ENCODE data around the gene CATSPER3.

CATSPER3 gene

DNA sequence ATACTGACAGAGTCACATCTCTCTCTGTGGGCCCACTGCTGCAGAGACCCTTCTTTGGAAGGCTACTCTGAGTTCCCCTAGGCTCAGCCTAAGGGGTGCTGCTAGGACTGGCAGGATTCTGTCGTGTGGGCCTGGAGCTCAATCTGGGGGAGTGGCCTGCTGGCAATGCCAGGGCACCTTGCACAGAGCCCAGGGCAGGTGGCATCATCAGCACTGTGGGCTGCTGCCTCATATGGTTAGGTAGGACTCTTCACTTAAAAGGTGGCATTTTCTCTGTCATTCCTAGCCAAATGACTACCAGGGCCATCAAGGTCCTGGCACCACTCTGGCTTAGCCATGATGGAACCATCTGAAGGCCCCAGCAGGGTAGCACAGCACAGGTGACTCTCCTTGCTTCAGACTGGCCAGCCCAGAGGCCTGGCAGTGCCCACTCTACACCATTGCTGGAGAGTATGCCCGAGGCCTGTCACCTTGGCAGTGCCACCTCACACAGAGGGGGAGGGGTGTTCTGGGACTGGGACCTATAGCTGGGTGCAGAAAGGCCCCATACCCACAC lies 44.4 kb downstream of the CATSPER3 start:
- no peak for DNase-seq

DNA sequence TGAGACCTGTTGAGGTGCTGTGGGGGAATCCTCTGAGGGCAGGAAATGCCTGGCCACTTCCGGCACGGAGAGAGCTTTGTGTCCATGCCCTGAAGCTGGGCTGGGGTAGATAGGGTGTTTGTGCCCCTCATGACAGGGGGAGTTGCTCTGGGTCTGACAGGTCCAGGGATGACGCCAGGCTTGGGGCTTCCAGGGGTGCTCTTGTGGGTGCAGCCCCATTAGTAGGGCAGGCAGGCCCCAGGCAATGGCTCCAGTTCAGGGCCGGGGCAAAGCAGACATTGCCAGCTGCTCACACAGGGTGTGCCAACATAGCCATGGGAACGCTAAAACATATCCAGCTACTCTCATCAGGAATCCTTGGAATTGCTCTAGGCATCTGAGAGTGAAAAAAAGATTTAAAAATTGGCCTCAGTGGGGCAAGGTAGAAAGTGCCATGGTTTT lies 45.3 kb downstream of the CATSPER3 start:
- no peak for DNase-seq

DNA sequence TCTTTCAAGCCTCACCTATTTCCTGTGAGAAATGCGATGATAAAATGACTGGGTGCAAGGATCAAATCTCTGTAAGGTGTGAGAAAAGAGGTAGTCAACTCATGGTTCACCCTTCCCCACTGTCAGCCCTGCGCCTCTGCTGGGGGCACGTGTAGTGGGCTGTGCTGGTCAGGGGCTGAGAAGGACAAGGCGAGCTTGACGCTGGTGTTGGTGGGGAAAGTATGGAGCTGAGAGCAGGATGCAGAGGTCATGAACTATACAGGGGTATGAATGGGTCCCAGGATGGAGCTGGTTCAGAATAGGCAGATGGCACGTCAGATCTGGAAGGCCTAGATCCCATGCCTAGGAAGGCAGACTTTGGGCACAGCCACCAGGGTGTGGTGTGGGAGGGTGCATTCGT lies 45.7 kb downstream of the CATSPER3 start:
- DNase-seq: no peak

DNA sequence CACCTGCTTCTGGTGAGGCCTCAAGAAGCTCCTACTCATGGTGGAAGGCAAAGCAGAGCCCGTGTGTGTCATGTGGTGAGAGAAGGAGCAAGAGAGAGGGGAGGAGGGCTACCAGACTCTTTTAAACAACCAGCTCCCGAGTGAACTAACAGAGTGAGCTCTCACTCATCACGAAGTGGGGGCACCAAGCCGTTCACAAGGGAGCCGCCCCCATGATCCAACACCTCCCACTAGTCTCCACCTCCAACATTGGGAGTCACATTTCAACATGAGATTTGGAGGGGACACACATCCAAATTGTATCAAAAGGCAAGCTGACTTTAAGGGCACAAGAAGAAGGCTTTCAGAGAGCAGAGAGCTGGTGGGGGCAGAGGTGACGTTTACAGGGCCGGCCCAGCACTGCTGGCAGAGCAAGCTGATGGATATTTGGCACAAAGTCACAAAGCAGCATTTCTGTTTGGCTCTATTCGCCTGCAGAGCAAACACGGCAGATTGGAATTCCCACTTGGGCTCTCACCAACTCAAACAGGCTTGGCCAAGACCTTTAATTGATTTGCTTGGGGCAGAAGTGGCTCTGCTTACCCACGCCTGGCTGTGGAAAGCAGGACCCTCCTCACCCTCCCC lies 46.4 kb downstream of the CATSPER3 start:
- no peak for DNase-seq

DNA sequence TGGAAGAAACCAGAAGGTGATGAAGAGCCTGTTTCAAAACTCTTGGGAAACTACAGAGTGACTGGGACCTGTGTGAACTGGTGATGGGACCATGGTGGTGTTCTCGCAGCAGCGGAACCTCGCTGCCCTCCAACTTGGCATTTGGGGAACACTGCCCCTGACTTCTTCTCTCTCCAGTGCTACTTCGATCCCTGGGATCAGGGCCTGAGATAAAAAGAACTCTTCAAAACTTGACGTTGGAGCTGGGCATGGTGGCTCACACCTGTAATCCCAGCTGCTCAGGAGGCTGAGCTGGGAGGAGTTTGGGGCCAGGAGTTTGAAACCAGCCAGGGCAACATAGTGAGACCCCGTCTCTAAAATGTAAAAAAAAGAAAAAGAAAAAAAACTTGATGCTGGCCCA lies 48.2 kb downstream of the CATSPER3 start:
- no peak for DNase-seq

DNA sequence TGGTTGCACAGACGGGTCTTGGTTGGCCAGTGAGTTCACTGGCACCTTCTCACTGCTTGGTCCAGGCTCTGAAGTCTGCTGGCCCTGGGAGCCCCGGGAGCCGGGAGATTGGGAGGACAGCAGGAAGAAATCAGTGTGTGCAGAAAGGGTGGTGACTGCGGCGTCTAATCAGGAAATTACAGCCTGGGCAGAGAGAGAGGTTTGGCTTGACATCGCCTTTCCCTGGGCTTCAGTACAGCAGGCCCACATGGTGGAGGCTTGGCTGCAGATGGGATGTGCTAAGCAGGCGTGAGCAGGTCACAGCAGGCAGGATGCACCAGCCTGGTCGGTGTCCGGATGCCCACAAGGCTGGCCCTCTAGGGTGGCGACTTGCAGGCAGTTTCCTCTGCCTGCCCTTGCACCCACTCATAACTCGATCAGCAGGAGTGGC lies 49.2 kb downstream of the CATSPER3 start:
- DNase-seq: no peak

DNA sequence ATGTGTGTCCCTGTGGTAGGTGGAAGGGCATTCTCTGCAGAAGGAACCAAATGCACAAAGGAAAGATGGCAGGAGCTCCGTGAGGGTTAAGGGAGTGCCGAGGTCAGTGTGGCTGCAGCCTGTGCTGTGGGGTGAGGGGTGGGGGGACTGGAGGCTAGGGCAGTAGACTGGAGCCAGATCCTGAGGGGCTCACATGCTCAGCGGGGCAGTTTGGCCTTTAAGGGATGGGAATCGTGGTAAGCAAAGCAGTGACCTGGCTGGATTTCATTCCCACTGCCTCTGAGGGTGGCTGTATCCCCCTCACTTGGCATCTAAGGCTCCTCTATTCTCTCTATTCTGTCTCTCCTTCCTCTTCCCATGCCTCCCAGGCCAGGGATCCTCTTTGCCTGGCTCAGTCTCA lies 50.8 kb downstream of the CATSPER3 start:
- DNase-seq: no peak

DNA sequence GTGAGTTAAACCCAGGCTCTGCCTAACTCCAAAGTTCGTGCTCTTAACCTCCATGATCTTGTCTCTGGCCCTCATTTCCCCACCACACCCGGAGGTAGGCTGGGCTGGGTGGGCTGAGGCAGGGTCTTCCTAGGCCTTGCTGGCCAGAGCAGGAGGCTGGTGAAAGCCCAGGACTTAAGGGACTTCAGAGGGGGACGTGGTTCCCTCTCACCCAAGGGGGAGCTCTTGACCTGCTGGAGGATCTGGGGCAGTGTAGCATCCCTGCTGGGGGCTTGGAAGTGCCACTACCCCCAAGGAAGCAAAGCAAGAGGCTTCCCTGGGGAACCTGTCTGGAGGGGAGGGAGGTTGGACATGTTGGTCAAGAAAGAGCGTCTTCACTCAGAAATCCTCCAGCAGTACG lies 51.6 kb downstream of the CATSPER3 start:
- no peak for DNase-seq

DNA sequence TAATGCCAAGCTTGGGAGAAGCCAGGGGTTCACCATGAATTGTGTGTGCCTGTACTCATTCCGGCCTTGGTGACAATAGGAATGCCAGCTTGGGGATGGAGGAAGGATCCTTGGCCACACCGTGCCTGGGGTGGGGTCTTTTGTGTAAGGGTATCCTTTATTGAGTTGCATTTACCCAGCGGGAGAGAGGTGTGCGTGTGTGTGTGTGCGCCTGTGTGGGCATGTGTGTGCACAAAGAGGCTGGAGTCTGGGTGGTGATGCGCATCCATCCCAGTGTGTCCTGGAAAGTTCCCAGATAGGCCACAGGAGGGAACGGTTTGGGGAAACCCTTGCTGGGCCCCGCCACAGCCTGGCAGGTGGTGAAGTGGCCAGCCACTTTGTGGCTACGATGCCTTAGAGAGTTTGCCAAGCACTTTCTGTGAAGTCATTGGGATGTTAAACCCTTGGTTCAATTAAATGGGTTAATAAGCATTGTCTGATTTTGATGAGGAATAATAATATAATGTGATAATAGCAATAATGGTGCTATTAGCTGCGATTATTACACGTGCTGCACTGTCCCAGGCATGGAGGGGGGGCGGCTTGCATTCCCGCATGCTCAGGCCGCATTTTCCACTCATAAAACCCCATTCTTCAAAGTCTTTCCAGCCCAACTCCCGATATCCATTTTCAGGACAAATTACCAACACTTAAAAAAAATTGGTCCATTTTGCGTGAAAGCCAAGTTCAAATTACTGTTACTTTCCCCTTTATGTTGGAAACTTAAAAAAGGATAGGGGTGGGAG lies 52.6 kb downstream of the CATSPER3 start:
- DNase-seq: no peak

DNA sequence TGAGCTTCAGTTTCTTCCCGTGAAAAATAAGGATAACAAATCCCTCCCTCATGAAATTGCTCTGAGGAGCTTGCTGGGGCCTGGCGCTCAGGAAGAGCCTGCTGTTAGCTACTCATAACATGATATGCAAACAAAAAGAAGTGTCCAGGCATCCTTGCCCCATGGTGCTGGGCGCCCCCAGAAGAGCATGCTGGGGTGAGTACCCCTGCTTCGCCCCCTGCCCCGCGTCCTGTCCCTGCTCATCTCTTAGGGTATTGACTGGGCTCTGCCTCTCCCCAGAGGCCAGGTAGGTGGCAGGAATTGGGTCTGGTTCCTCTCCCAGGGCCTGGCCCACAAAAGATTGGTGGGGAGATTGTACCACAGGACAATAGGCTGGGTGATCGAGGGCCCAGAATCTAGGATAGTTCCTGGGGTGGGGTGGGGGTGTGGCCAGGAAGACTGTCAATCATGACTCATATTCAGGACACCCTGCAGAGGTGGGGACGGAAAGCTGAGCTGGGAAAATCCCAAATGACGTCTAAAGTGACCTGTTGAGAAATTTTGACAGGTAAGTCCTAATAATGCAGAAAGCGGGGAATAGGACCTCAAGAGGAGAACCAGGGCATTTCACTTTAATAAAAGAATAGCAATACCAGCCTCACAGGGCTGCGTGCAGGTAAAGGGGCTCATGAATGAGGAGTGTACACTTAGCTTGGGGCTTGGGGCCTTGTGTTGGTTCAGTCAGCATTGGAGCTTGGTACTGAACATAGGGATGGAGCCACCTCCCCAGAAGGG lies 57.4 kb downstream of the CATSPER3 start:
- no peak for DNase-seq

DNA sequence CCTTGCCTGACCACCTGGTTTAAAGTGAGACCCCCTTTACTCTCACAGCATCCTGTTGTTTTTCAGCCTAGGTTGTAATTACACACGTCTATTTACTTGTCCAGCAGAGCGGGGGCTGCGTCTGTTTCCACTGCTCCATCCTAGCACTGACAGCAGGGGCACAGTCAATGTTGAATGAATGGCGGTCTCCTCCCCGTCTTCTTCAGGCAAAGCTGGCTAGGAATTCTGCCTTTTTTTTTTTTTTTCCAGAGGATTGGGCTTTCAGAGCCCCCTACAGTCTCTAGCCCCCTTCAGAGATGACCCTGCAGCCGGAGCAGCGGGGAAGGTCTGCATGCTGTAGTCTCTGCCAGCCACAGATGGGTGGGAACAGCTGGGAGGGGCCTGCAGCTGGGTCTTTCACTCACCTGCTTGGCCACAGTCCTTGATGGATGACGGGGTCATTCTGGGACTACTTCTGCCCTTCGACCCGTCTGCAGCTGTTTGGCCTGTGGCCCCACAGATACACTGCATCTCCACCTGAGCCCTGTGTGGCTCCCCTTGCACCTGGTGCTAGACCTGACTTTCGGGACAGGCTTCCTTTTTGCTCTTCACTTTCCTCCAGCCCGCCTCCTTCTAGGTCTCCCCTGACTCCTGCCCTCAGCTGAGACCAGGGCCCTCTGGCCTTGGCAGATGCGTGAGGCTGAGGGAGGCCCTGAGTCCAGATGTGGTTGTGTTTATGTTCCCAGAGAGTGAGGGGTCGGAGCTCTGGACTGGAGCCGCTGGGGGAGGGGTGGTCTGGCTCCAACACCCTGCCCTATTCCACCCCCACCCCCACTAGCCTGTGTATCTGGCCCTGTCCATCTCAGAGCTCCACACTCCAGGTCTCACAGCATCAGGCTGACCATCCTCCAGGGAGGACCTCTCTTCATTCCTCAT lies 58.3 kb downstream of the CATSPER3 start:
- DNase-seq: no peak

DNA sequence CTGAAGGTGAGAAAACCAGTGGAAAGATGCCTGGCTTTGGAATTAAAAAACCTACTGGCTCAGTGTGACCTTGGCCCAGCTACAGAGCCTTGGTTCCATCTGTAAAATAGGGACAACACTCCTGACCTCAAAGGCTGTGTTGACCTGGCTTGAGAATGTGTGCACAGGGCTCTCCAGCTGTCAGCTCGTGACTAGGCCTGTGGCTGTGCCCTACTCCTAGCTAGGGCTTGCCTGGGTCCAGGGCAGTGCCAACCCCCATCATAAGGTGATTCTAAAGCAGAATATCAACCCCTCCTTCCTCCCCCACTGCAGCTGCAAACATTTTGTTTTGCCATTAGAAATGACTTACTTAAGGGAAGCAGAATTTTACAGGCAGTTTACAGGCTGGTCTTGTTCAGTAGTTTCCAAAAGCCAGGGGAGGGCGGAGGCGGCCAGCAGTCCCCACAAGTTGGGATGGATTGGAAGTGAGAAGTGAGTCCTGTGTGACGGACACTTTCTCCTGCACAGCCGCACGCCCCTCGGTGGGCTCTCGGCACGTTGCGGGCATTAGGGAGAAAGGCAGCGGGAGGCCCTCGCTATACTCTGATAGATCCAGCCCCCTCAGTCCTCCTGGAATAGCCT lies 59.0 kb downstream of the CATSPER3 start:
- no peak for DNase-seq

DNA sequence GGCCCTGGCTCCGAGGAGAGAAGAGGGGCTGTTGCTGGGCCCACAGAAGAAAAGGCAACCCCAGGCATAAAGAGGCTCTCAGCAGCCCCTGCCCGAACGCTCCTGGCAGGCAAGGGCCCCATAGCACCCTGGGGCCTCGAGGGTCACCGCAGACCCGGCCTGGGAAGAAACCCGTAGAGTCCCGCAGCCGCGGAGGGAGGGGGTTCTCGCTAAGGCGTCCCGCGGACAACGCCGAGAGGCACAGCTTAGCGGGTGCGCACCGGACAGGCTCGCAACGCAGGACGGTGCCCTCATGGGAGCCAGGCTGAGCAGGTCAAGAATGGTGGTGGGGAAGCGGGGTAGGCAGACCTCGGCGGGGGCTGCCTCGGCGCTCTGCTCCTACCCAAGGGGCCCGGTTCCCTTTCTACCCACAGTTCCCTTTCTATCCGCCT lies 59.6 kb downstream of the CATSPER3 start:
- no peak for DNase-seq

DNA sequence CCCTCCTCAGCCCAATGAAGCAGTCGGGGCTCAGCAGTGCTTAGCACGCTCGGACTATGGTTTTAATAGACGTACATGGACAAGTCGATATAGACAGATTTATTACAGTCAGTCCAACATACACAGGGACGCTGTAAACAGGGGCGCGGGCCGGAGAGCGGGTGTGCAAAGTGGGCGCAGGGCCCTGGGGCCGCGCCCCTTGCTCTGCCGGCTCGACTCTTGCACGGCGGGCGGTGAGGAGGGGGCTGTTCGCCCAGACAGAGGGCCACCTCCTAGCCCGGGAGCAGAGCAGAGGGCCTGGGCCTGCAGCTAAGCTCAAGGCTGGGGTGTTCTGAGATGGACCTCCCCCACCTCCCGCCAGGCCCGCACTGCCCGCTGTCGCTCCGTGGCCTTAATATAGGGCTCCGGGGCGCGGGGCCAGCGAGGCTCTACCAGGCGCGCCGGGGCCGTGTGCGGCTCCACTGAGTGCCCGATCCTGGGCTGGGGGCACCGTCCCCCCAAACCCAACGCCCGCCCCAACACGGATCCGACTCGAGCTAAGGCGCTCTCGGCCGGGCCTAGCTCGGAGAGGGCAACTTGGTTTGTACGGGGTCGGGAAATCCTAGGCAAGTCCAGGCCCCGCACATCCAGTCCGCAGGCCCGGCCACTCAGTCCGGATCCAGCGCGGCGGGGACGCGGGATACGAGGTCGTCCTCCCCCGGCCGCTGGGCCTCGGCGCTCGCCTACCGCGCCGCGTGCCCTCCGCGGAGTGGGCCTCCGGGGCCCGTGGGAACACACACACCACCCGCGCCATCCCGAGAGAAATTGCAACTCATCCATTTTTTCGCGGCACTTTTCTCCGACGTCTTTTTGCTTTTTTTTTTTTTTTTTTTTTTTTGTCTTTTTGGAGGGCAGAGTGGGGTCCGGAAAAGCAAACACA lies 60.2 kb downstream of the CATSPER3 start:
- no peak for DNase-seq

DNA sequence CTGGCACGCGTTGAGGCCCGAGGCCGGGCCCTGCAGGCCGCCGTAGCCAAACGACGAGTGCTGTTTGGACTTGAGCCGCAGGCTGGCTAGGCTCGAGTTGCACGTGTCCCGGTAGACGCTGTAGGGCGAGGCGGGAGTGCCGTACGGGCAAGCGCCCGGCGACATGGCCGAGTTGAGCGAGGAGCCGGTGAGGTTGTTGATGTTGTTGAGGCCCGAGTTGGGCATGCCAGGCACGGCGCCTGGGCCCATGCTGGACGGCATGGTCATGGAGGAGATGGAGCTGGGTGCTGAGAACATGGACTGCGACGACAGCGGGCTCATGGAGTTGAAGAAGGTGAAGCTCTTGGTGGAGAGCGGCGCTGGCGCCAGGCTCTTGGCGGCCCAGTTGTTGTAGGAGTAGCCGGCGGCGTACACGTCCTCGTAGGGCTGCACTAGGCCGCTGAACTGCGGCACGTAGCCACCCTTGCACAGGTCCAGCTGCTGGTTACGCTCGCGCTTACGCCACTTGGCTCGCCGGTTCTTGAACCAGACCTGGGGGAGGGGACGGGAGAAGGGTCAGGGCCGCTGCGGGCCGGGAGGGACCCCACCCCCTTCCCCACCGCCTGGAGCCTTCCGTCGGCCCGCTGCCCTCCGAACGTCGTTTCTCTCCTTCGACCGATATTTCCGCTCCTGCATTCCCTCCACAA lies 61.2 kb downstream of the CATSPER3 start:
- DNase-seq: no peak

DNA sequence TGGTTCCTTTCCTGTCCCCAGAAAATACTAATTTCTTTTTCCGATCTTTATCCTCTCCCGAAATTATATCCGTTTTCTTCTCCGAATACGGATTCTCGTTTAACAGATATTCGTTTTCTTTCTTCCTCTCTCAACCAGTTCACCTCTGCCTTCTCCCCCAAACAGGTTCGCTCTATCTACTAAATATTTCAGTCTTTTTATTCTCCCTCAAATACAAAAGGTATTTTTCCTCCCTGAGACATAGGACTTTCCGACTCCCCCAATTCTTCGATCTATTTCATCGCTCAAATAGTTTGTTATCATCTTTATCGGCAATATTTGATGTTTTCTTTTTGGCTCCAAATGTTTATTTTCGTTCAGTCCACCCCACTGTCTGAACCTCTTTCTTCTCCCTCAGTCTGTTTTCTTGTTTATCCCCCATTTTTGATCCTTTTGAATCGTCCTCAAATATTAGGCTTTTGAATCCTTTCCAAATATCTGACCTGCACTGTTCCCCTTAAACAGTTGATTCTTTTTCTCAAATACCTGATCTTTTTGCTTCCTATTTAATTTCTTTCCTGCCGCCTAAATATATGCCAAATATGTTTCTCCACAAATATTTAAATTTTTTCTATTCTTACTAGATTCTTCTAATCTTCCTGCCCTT lies 61.9 kb downstream of the CATSPER3 start:
- DNase-seq: no peak

DNA sequence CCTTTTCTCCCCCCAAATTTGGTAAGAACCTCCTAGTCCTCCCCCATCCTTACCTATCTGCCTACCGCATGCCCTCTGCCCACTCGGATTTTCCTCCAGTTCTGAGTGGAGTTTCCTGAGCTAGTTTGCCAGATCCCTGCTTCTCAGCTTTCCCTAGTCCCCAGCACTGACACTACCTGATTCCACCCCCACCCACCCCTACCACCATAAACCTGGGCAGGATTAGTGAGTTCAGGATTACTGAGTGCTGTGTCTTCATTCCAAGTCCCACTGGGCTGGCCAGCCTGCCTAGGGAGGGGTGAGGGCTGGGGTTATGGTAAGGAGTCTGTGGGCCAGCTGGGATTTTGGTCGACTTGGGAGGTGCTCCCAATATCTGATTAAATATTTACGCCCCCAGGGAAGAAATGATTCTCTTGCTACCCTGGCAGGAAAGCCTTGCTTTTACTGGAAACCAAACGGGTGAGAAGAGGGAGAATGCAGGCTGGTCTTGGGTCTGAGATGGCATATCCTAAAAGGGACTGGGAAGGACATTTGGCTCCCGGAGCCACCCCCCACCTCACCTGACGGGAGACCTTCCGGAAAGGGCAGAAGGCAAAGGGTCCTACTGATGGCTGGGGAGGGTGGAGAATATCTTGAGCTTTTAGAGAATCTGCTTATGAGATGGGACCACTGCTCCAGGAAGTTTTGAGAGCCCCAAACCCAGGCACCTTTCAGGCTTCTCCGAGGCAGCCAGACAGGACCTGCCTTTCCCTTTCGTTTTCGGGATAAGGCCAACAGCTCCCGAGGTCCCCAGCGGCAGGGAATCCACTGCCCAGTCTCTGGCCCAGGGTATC lies 62.6 kb downstream of the CATSPER3 start:
- no peak for DNase-seq

DNA sequence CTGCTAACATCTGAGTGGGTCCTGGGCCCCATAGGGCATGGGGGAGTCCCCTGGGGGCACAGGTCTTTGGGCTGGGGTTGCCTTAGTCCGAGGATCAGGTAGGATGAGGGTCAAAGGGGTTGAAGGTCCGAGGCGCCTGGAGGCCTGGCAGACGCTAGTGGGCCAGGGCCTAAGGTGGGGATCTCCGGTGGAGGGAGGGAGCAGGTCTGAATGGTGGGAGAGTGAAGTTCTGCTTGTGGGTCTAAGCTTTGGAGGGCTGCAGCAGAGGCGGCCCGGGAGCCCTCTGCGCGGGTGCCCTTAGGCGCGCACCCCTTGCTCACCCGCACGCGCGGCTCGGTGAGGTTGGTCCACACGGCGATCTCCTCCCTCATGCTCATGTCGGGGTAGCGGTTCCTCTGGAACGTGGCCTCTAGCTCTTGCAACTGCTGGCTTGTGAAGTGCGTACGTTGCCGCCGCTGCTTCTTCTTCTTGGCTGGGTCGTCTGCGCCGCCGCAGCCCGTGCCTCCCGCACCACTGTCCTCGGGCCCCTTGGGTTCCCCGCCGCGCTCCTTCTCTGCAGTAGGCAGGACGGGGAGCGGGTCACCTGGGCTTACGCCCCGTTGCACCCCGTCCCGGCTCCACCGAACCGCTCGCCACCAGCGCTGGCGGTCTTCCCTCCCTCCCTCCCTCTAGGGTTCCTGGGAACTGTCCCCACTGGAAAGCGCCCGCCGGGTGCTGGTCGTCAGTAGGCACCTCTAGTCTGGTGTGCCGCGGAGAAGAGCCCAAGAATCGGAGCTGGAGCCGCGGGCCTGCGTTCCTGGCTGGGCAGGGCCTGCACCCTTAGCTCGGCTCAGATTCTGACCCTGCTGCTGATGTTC lies 63.5 kb downstream of the CATSPER3 start:
- DNase-seq: no peak

Data from NCI-H2081 treated with DMSO at 0.1 percent for 48 hours (cell line).